Measurements from ENCODE around the gene ARHGEF18.

GRCh38 chr19:7370546-7370945 lies 21.8 kb downstream of the ARHGEF18 start:
- TF ChIP-seq POLR2AphosphoS5 (IDR thresholded peaks at IDR 0.05; ENCODE audit: borderline replicate concordance, low read depth, low read length) (no peak), EZH2 (IDR thresholded peaks at IDR 0.05) (no peak)
